SK-N-SH treated with all-trans-retinoic acid at 6 μM for 48 hours (cell line): ENCODE results near the gene MARK3.

Experiments used
- ATAC-seq: fragments of 200-7000 bp; cut with Tn5 transposase; 3 replicates; pipeline ENCODE4 v1.9.1; 2020; ENCODE audit warnings: mild to moderate bottlenecking, moderate library complexity
- ARNTL ChIP-seq: fragments of 450-650 bp; formaldehyde crosslinking; IDR thresholded peaks from 2 replicates; pipeline ENCODE4 v1.5.0; 2020; ENCODE audit warnings: low read depth, mild to moderate bottlenecking, moderate library complexity, borderline replicate concordance
- BACH2 ChIP-seq: fragments of 250-450 bp; sonication (Bioruptor Pico); IDR thresholded peaks from 2 replicates; pipeline ENCODE4 v1.9.0; 2021; ENCODE audit warnings: mild to moderate bottlenecking, borderline replicate concordance
- CREB5 ChIP-seq: fragments of 250-450 bp; sonication (Bioruptor Pico); IDR thresholded peaks from 2 replicates; pipeline ENCODE4 v1.5.1; 2020; ENCODE audit warnings: low read depth, mild to moderate bottlenecking, moderate library complexity
- CSRNP3 ChIP-seq: fragments of 250-450 bp; sonication (Bioruptor Pico); IDR thresholded peaks from 2 replicates; pipeline ENCODE4 v1.5.1; 2021; ENCODE audit warnings: mild to moderate bottlenecking, moderate library complexity
- ESRRG ChIP-seq: fragments of 250-450 bp; sonication (Bioruptor Pico); IDR thresholded peaks from 2 replicates; pipeline ENCODE4 v1.6.1; 2021; ENCODE audit warnings: mild to moderate bottlenecking
- GLIS3 ChIP-seq: fragments of 250-450 bp; sonication (Bioruptor Pico); IDR thresholded peaks from 2 replicates; pipeline ENCODE4 v1.5.0; 2020; ENCODE audit warnings: mild to moderate bottlenecking, moderate library complexity
- ISL1 ChIP-seq: fragments of 250-450 bp; sonication (Bioruptor Pico); IDR thresholded peaks from 2 replicates; pipeline ENCODE4 v2.1.2; 2022; ENCODE audit warnings: mild to moderate bottlenecking, moderate library complexity
- OSR1 ChIP-seq: fragments of 250-450 bp; sonication (Bioruptor Pico); IDR thresholded peaks from 2 replicates; pipeline ENCODE4 v1.8.0; 2022; ENCODE audit warnings: moderate library complexity, mild to moderate bottlenecking, inconsistent platforms
- PATZ1 ChIP-seq: fragments of 250-450 bp; sonication (Bioruptor Pico); IDR thresholded peaks from 2 replicates; pipeline ENCODE4 v1.8.0; 2020; ENCODE audit warnings: mild to moderate bottlenecking, moderate library complexity, borderline replicate concordance
- POU6F1 ChIP-seq: fragments of 250-450 bp; sonication (Bioruptor Pico); IDR thresholded peaks from 2 replicates; pipeline ENCODE4 v1.8.0; 2021; ENCODE audit warnings: low read depth, mild to moderate bottlenecking, moderate library complexity, borderline replicate concordance
- PPARA ChIP-seq: fragments of 250-450 bp; sonication (Bioruptor Pico); IDR thresholded peaks from 2 replicates; pipeline ENCODE4 v1.5.0; 2020; ENCODE audit warnings: mild to moderate bottlenecking, borderline replicate concordance
- RARB ChIP-seq: fragments of 250-450 bp; sonication (Bioruptor Pico); IDR thresholded peaks from 2 replicates; pipeline ENCODE4 v1.8.0; 2021; ENCODE audit warnings: mild to moderate bottlenecking, moderate library complexity
- SNAI2 ChIP-seq: fragments of 250-450 bp; sonication (Bioruptor Pico); IDR thresholded peaks from 2 replicates; pipeline ENCODE4 v1.5.0; 2020; ENCODE audit warnings: mild to moderate bottlenecking, moderate library complexity
- TCF4 ChIP-seq: fragments of 250-450 bp; sonication (Bioruptor Pico); IDR thresholded peaks from 2 replicates; pipeline ENCODE4 v1.8.0; 2021; ENCODE audit warnings: mild to moderate bottlenecking, moderate library complexity, borderline replicate concordance
- TOX ChIP-seq: fragments of 250-450 bp; sonication (Bioruptor Pico); IDR thresholded peaks from 2 replicates; pipeline ENCODE4 v1.8.0; 2021; ENCODE audit warnings: mild to moderate bottlenecking, moderate library complexity, borderline replicate concordance
- TSHZ2 ChIP-seq: fragments of 250-450 bp; sonication (Bioruptor Pico); IDR thresholded peaks from 2 replicates; pipeline ENCODE4 v1.5.0; 2020; ENCODE audit warnings: mild to moderate bottlenecking, moderate library complexity
- ZC3H10 ChIP-seq: fragments of 250-450 bp; sonication (Bioruptor Pico); IDR thresholded peaks from 2 replicates; pipeline ENCODE4 v1.5.1; 2021; ENCODE audit warnings: mild to moderate bottlenecking, moderate library complexity
- ZFP3 ChIP-seq: fragments of 250-450 bp; sonication (Bioruptor Pico); IDR thresholded peaks from 2 replicates; pipeline ENCODE4 v1.5.0; 2020; ENCODE audit warnings: mild to moderate bottlenecking, moderate library complexity
- ZFP30 ChIP-seq: fragments of 450-650 bp; formaldehyde crosslinking; IDR thresholded peaks from 2 replicates; pipeline ENCODE4 v1.5.0; 2022; ENCODE audit warnings: mild to moderate bottlenecking, moderate library complexity
- ZNF565 ChIP-seq: fragments of 450-650 bp; formaldehyde crosslinking; conservative IDR thresholded peaks from 2 replicates; pipeline ENCODE4 v1.5.0; 2020; ENCODE audit warnings: low read depth, mild to moderate bottlenecking, moderate library complexity
- ZNF70 ChIP-seq: fragments of 450-650 bp; formaldehyde crosslinking; IDR thresholded peaks from 2 replicates; pipeline ENCODE4 v1.5.0; 2020; ENCODE audit warnings: mild to moderate bottlenecking, moderate library complexity
- ZNF8 ChIP-seq: fragments of 450-650 bp; formaldehyde crosslinking; IDR thresholded peaks from 2 replicates; pipeline ENCODE4 v1.5.0; 2020; ENCODE audit warnings: mild to moderate bottlenecking, moderate library complexity

The MARK3 gene

GRCh38 chr14:103488960-103489359 lies 103.7 kb downstream of the MARK3 start:
- TF ChIP-seq RARB (no peak), ARNTL (no peak), OSR1 (CRISPR knock-in tag) (no peak), TOX (CRISPR knock-in tag) (no peak), SNAI2 (no peak)
- no peak; the same call in 2 of the 3 replicates for ATAC-seq

GRCh38 chr14:103489621-103490020 lies 104.4 kb downstream of the MARK3 start:
- TF ChIP-seq RARB = no peak
- no peak for TF ChIP-seq ZNF565
- no peak for TF ChIP-seq TCF4 (CRISPR knock-in tag)
- no peak for TF ChIP-seq SNAI2
- no peak for TF ChIP-seq ISL1 (CRISPR knock-in tag)
- no peak for TF ChIP-seq PATZ1 (CRISPR knock-in tag)
- TF ChIP-seq ARNTL = no peak
- no peak for TF ChIP-seq ZC3H10 (CRISPR knock-in tag)
- TF ChIP-seq ZFP30 (CRISPR knock-in tag) = no peak
- no peak for TF ChIP-seq ESRRG (CRISPR knock-in tag)
- no peak for TF ChIP-seq CREB5 (CRISPR knock-in tag)
- TF ChIP-seq ZFP3 (CRISPR knock-in tag) = no peak
- no peak for TF ChIP-seq POU6F1 (CRISPR knock-in tag)
- no peak for TF ChIP-seq OSR1 (CRISPR knock-in tag)
- TF ChIP-seq TSHZ2 = no peak
- TF ChIP-seq TOX (CRISPR knock-in tag) = no peak
- TF ChIP-seq ZNF8 = no peak
- no peak for TF ChIP-seq PPARA
- no peak for TF ChIP-seq CSRNP3 (CRISPR knock-in tag)
- TF ChIP-seq, all 23 proteins: peak for 0
- ATAC-seq = no peak

- no peak for ATAC-seq
- no peak for TF ChIP-seq TCF4 (CRISPR knock-in tag)
- TF ChIP-seq ZNF70 (CRISPR knock-in tag) = no peak
- TF ChIP-seq CREB5 (CRISPR knock-in tag) = no peak
- no peak for TF ChIP-seq ZFP3 (CRISPR knock-in tag)
- no peak for TF ChIP-seq POU6F1 (CRISPR knock-in tag)
- no peak for TF ChIP-seq CSRNP3 (CRISPR knock-in tag)
- TF ChIP-seq GLIS3 (CRISPR knock-in tag) = no peak
- no peak for TF ChIP-seq PATZ1 (CRISPR knock-in tag)
- no peak for TF ChIP-seq TOX (CRISPR knock-in tag)
- TF ChIP-seq BACH2 (CRISPR knock-in tag) = no peak
- TF ChIP-seq ARNTL = no peak
Measured at GRCh38 chr14:103491691-103492090, 106.5 kb downstream of the MARK3 start.
